NT2/D1 (cell line): Measurements from ENCODE around the gene CASP2.

Experiments
- DNase-seq: peaks from one replicate; pipeline ENCODE4 v3.0.0-alpha.2; 2011; ENCODE audit warnings: low read depth, low spot score
- H3K27me3 ChIP-seq: 2 replicates; pipeline ENCODE4 v1.6.0; 2011; ENCODE audit warnings: mild to moderate bottlenecking; ENCODE audit not compliant: insufficient read length, insufficient read depth
- H3K36me3 ChIP-seq: 2 replicates; pipeline ENCODE4 v1.6.1; 2011; ENCODE audit warnings: mild to moderate bottlenecking, low read length, mixed read lengths; ENCODE audit not compliant: insufficient read depth, insufficient read length
- H3K4me1 ChIP-seq: 2 replicates; pipeline ENCODE4 v1.5.1; 2011; ENCODE audit not compliant: insufficient read depth, insufficient read length
- H3K4me3 ChIP-seq: 2 replicates; pipeline ENCODE4 v1.5.1; 2011; ENCODE audit warnings: low read depth; ENCODE audit not compliant: insufficient read length
- H3K9ac ChIP-seq: 2 replicates; pipeline ENCODE4 v1.6.0; 2011; ENCODE audit warnings: low read depth; ENCODE audit not compliant: insufficient read length
- H3K9me3 ChIP-seq: 2 replicates; pipeline ENCODE4 v1.5.1; 2011; ENCODE audit warnings: mild to moderate bottlenecking, low read length; ENCODE audit not compliant: insufficient read depth
- SUZ12 ChIP-seq: IDR thresholded peaks from 2 replicates; pipeline ENCODE4 v1.6.1; 2011; ENCODE audit not compliant: insufficient read length, insufficient read depth; ENCODE audit errors: extremely low read depth
- YY1 ChIP-seq: IDR thresholded peaks from 2 replicates; pipeline ENCODE4 v1.6.1; 2011; ENCODE audit not compliant: insufficient read length, insufficient read depth
- ZNF274 ChIP-seq: IDR thresholded peaks from 2 replicates; pipeline ENCODE4 v1.6.1; 2011; ENCODE audit warnings: mild to moderate bottlenecking, low read depth, low read length

The CASP2 gene

DNA sequence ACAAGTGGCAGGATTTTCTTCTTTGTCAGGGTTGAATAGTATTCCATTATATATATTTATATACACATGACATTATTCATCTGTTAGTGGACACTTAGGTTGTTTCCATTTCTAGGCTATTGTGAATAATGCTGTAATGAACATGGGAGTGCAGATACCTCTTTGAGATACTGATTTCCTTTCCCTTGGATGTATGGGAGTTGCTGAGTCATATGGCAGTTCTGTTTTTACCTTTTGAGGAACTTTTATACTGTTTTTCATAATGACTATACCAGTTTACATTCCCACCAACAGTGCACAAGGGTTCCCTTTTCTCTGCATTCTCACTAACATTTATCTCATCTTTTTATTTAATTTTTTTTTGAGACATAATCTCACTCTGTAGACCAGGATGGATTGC, 26.0 kb downstream of the CASP2 start:
- no peaks in the 10 kb centered on the region for H3K9me3 ChIP-seq
- DNase-seq, result no peak
- TF ChIP-seq SUZ12, result no peak
- no peak for TF ChIP-seq YY1
- no peak for TF ChIP-seq ZNF274

DNA sequence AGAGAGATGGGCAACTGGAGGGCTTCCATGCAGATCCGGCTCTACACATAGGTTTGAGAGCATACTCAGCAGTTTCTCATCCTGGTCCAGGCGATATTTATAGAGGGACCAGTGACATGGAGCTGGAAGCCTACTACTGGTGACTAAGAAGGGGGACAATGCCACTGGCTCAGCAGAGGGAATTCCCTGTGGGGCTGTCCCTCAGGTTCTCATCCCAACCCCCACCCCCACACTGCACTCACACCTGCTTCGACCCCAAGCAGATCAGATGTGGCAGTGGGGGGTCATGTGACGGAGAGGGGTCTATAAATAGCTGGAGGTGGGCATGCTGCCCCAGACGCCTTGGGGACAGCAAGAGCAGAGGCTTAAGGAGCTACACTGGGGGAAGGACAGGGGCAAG, 27.6 kb downstream of the CASP2 start, which contains the start of gene CLCN1:
CLCN1 (plus strand) TSS at position 336 of the 400 bp plus-strand sequence. CDS start 102 bp downstream, outside the sequence.
- H3K4me1 ChIP-seq, result no peaks in the 10 kb centered on the region
- no peak within 1 kb of the TSS for H3K4me3 ChIP-seq
- no peak for DNase-seq
- H3K36me3 ChIP-seq, result no peaks in the 10 kb centered on the region
- H3K9me3 ChIP-seq, result no peaks in the 10 kb centered on the region
- H3K27me3 ChIP-seq, result no peaks in the 10 kb centered on the region
- H3K9ac ChIP-seq, result no peak within 1 kb of the TSS
- no peak for TF ChIP-seq SUZ12

More for the DNA sequence above, 26.0 kb downstream of the CASP2 start:
- H3K9ac ChIP-seq, result no peak overlapping the region
- no peak overlapping the region for H3K4me3 ChIP-seq
- no peaks in the 10 kb centered on the region for H3K36me3 ChIP-seq
- no peaks in the 10 kb centered on the region for H3K27me3 ChIP-seq
- H3K4me1 ChIP-seq, result no peaks in the 10 kb centered on the region

DNA sequence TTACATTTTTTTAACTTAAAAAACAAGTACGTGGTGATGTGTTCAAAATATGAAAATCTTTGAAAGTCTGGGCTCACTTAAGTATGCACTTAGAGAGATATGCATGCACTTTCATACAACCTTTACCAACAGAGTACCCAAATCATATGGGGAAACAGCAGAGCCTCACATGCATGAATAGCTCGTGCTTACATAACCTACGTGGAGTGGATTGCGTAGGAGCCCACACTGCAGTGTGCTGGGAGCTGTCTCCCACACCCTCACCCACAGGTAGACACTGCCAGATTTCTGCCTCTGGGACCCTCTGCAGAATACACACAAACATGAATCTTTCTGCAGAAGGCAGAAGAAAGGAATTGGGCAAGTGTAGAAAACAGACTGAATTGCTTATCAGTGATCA, 28.3 kb downstream of the CASP2 start:
- H3K4me1 ChIP-seq, result no peaks in the 10 kb centered on the region
- H3K4me3 ChIP-seq, result no peak overlapping the region
- no peaks in the 10 kb centered on the region for H3K9me3 ChIP-seq
- H3K36me3 ChIP-seq, result no peaks in the 10 kb centered on the region
- TF ChIP-seq ZNF274 (no peak), YY1 (no peak), SUZ12 (no peak)
- no peaks in the 10 kb centered on the region for H3K27me3 ChIP-seq
- DNase-seq, result no peak
- no peak overlapping the region for H3K9ac ChIP-seq

DNA sequence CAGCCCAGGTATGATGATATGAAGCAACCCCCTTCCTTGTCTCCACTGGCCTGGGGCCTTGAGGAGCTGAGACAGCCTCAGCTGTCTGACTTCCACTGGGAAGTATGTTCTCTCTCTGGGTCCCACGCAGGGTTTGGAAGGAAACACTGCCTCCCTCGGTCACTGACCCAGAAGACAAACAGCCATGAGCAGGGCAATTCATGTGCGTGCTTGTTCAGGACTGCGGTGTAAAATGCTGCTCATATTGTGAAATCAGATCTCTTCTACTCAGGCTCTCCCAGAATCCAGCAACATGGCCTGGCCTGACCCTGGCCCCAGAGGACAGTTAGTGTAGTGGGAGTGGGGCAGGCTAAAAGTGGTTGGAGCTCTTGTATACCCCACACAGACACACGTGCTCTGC, 30.5 kb downstream of the CASP2 start:
- TF ChIP-seq YY1, result no peak
- no peak for TF ChIP-seq SUZ12
- no peak for TF ChIP-seq ZNF274
- Histone ChIP-seq H3K4me3 (no peak overlapping the region), H3K36me3 (no peaks in the 10 kb centered on the region), H3K27me3 (no peaks in the 10 kb centered on the region), H3K9ac (no peak overlapping the region), H3K4me1 (peaks cover 1% of the 10 kb centered on the region), H3K9me3 (no peaks in the 10 kb centered on the region)
- no peak for DNase-seq

DNA sequence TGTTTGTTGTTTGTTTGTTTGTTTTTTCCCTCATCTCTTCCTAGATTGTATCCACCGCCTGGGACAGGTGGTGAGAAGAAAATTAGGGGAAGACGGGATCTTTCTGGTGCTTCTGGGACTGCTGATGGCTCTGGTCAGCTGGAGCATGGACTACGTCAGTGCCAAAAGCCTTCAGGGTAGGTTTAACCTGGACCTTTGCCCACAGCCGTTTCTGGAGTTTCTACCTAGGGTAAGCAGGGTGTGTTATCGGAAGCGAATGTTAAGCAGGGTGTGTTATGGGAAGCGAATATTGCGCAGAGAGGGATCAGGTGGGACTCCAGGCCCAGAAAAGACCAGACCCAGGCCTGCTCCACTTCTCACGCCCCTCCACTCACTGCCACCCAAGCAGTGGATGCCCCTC, 32.5 kb downstream of the CASP2 start:
- H3K4me1 ChIP-seq, result peaks cover 1% of the 10 kb centered on the region
- no peak overlapping the region for H3K4me3 ChIP-seq
- H3K9me3 ChIP-seq, result no peaks in the 10 kb centered on the region
- H3K9ac ChIP-seq, result no peak overlapping the region
- no peaks in the 10 kb centered on the region for H3K36me3 ChIP-seq
- DNase-seq, result no peak
- no peaks in the 10 kb centered on the region for H3K27me3 ChIP-seq
- TF ChIP-seq SUZ12, result no peak

DNA sequence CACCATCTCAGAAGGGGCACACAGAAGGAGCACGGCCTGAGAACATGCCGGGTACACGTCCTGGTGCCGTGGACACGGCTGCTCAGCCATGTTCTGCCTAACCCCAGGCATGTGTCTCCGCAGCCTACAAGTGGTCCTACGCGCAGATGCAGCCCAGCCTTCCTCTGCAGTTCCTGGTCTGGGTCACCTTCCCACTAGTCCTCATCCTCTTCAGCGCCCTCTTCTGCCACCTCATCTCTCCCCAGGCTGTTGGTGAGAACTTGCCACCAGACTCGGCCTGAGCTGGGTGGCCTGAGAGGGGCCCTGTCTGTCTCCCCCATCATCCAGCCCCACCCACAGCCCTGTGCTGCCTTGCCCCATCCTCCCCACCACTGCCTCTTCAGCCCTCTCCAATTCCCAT, 33.1 kb downstream of the CASP2 start:
- Histone ChIP-seq H3K27me3 (no peaks in the 10 kb centered on the region), H3K9ac (no peak overlapping the region), H3K4me1 (peaks cover 1% of the 10 kb centered on the region), H3K4me3 (no peak overlapping the region), H3K36me3 (no peaks in the 10 kb centered on the region), H3K9me3 (no peaks in the 10 kb centered on the region)
- no peak for DNase-seq
- no peak for TF ChIP-seq YY1
- TF ChIP-seq SUZ12, result no peak
- TF ChIP-seq ZNF274, result no peak

DNA sequence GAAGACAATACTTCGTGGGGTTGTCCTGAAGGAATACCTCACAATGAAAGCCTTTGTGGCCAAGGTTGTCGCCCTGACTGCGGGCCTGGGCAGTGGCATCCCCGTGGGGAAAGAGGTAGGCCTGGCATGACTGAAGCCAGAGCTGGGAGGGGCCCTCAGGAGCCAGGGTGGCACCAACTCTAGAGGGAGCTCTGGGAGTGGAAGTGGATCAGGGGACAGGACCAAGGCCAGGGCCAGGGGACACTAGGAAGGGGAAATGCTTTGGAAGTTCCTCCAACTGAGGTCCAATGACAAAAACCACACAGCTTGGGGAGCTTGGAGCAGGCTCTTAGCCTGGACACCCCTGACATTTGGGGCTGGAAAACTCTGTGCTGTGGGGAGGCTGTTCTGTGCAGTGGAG, 33.6 kb downstream of the CASP2 start:
- H3K27me3 ChIP-seq, result no peaks in the 10 kb centered on the region
- TF ChIP-seq SUZ12 (no peak), YY1 (no peak), ZNF274 (no peak)

More for the DNA sequence above, 33.6 kb downstream of the CASP2 start:
- DNase-seq, result no peak
- Histone ChIP-seq H3K4me3 (no peak overlapping the region), H3K4me1 (peaks cover 1% of the 10 kb centered on the region), H3K9me3 (no peaks in the 10 kb centered on the region), H3K36me3 (no peaks in the 10 kb centered on the region), H3K9ac (no peak overlapping the region)
